Stimulated activated CD8-positive, alpha-beta memory T cell treated with anti-CD3 and anti-CD28 coated beads, Interleukin-15, amount 100 ng/mL, for 1 hour (primary cell): ENCODE results near the gene HOXB4.

Source experiments
- DNase-seq: peaks from one replicate; pipeline ENCODE4 v3.0.0-alpha.2; 2020; ENCODE audit warnings: low read depth

Gene HOXB4

GRCh38 chr17:48601539-48602425 is 23.6 kb upstream of the HOXB4 start:
- DNase-seq = no peak

- no peak for DNase-seq
Observed at GRCh38 chr17:48601207-48601538, 23.0 kb upstream of the HOXB4 start.

DNA sequence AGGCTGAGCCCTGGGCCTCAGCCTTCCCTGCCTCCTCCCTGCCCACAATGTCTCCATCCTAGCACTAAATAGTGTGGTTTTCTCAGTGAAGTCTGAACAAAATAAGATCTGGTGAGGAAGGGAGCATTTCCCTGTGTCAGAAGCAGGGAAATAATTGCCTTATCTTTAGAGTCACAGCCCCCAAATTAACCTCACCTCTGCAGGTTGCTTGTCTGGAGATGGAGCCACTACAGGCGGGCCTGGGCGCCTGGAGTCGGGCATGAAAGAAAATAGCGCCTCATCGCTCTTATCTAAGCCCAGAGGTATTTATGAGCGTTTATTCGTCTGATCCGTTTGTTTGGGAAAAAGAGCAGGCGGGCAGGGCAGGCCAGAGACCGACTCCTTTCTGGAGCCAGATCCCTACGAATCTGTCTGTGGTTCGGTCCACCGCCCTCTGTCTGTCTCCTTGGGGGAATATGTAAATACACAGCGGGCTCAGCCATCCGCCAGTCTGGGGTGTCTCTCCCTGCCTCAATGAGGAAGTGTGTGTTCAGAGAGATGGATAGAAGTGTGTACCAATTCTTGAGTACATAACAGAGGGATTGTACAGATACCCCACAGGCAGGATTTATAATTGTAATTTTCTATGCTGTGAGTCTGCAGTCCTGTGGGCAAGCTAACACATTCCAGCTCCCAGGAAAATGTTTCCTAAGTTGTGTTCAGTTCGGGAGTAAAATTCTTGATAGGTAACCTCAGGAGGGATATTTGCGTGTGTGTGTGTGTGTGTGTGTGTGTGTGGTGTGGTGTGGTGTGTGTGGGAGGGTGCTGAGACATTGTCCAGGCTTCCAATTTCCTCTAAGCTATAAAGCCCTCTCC is 22.3 kb upstream of the HOXB4 start:
- DNase-seq = no peak

DNA sequence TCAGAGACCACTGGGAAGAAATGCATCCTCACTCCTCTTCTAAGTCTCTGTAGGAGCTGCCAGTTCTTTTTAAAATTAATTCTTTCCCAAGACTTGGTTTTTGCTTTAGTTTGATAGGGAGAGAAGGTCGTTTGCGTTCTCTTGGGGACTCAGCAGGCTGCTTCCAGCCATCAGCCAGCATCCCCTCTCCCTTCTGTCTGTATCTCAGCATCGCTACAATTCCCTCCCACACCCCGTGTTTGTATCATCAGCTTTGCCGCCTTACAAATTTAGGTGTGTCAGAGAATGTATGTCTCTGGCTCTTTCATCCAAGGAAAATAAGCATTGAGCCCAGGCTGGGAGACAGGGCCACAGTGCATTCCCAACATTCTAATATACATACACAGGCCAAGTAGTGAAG is 21.2 kb upstream of the HOXB4 start:
- DNase-seq = no peak

DNA sequence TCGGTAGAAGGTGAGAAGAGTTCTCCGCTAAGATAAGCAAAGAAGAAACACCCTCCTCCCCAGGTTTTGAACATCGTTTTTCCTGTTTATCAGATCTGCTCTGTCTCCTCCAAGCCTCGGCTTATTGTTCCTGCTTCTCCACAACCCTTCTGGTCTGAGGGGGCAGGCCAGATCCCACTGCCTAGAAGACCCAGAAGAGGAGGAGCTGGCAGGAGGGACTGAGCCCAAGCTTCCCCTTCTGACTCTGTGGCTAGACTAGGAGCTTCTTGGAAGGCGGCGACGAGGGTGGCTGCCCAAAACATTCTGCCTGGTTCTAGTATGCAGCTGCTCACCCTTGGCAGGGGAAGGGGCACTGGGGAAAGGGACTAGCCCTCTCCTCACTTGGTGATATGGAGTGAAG is 20.6 kb upstream of the HOXB4 start:
- DNase-seq = no peak

- DNase-seq = no peak
Observed at GRCh38 chr17:48597778-48598631, 19.9 kb upstream of the HOXB4 start.

GRCh38 chr17:48597528-48597777 is 19.3 kb upstream of the HOXB4 start:
- DNase-seq = no peak

DNA sequence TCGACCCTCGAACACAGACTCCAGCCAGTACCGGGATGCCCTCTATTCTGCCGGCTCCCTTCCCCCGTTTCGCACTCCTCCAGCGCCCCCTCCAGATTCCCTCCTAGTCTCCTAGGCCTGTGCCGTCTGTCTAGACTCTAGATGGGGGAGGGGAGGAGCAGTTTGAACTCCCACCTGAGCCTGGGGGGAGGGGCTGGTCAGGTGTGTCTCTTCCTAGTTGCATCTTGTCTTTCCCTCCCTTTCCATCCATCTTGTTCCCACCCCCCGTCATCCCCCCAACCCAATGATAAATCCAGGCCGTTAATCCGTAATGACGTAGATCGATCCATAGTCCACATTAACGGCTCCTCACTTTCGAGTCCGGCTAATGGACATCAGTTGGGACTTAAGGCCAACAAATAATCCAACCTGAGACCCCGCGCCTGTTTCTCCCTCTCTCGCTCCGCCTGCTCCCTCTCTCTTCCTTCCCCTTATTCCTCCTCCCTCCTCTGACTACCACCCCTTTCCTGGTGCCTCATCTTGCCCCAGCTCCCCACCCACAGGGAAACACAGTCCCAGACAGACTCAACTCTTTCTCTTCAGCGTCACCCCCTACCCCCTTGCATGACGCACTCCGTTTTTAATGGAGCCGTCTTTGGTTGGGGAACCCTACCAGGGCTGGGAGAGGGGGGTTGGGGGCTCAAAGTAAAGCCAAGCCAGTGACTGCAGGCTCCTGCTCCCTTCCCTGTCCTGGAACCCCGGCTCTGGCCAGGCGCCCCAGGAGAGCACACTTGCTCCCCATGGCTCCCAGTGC is 18.8 kb upstream of the HOXB4 start:
- no peak for DNase-seq

- DNase-seq = no peak
Observed at GRCh38 chr17:48596000-48596734, 18.0 kb upstream of the HOXB4 start.

- no peak for DNase-seq
Observed at GRCh38 chr17:48595278-48595999, 17.3 kb upstream of the HOXB4 start.

DNA sequence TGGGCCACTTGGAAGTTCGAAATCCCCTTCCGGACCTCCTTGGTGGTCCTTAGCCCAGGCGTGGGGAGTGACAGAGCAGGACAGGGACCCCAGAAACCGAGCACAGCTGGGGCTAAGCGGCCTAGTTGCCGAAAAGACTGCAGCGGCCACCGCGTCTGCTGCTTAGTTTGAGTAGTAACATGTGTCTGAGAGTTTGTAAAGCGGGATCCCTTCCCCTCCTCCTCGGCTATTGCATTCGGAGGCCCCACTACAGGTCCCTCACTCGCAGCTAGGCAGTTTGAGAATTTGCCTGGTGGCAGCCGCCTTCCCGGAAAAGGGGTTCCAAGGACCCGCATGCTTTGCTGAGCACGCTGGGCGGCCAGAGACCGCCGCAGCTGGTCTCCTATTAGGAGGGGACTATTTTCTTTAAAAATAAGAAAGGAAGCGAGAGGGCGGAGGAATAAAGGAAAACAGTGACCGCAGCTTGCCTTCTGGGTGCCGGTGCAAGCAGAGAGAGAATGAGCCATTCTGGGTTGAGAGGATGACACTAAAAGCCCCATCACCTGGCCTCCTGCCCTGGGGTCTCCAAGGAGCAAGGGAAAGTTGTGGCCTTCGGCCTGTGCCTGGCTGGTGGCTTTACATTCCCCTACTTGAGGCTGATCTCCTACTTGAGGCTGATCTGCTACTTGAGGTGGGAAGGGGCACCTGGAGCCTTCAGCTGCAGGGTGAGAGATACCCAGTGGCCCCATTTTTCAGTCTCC is 16.6 kb upstream of the HOXB4 start:
- DNase-seq = no peak

DNA sequence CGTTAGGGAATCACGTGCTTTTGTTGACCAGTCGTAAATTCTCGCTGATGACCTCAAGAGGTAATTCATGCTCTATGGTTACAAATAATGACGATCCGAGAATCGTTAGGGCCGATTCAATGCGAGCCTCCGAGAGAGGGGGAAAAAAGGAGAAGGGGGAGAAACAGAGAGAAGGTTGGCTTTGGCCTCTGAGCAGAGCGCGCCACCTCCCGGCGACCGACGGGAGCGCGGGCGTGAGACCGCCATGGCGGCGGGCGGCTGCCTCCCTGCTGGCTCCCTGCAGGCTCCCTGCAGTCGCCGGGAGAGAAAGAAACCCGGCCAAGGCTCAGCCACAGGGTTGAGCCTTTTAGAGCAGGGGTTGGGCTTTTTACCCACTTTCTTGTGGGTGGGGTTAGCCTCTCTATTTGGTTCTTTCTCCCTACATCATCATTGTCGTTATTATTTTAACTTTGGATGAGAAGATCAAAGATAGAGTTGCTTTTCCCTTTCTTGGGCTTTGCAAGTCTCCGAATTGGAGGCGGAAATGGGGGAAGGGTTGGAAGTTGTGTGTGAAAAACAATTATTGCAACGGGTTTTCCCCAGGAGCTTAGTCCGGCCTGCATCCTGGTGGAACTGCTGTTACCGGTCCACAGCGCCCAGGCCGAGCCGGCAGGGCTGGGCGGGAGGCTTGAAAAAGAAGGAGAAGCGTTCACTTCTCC is 15.8 kb upstream of the HOXB4 start:
- peak; percentile 66 for DNase-seq

DNA sequence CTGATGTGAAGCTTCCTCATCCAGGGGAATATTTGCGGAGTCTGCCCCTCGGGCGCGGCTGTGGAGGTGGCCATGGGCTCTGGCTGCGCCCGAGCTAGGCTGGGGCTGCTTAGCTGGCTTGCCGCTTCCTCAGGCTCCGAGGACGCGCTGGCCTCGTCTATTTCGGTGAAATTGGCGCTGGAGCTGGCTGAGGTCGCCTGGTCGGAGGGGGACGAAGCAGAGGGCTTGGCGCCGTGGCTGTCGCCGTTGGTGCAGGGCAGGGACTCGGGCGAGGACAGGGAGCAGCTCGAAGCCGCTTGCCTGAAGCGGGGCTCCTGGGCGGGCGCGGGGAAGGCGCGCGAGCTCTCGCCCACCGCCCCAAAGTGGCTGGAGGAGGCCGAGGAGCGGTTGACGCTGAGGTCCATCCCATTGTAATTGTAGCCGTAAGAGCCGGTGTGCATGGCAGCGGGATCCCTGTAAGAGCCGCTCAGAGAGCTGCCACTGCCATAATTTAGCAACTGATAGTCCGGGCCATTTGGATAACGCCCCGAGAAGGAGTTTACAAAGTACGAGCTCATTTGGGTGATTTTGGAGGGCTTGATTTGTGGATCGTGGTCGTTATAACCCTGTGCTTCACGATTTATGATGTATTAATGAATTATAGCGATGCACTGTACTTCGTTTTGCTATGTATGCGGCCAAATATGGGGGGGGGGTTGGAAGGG is 15.1 kb upstream of the HOXB4 start, which contains the start of gene HOXB5:
Gene HOXB5 (minus strand): TSS at position 654 of the 704 bp plus-strand sequence. CDS start 97 bp downstream, at position 557.
- DNase-seq = no peak

DNA sequence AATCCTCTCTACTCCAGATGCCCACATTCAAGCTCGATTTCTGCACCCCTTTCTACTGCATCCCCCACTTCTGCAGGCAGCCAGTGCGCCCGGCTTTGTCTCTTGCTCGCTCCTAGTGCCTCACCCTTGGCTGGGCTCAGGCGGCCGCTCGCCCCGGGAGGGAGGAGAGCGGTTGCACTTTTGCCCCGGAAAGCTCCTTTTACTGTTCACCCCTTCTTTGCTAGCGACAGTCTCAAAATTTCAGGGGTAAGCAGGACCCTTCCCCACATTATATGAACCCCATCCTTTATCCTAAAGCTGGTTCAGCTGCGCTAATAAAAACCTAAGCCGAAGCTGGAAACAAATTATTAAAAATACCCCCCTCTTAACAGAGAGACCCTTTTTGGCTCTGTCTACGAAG is 14.4 kb upstream of the HOXB4 start:
- DNase-seq = no peak

GRCh38 chr17:48592057-48592514 is 13.9 kb upstream of the HOXB4 start:
- no peak for DNase-seq

DNA sequence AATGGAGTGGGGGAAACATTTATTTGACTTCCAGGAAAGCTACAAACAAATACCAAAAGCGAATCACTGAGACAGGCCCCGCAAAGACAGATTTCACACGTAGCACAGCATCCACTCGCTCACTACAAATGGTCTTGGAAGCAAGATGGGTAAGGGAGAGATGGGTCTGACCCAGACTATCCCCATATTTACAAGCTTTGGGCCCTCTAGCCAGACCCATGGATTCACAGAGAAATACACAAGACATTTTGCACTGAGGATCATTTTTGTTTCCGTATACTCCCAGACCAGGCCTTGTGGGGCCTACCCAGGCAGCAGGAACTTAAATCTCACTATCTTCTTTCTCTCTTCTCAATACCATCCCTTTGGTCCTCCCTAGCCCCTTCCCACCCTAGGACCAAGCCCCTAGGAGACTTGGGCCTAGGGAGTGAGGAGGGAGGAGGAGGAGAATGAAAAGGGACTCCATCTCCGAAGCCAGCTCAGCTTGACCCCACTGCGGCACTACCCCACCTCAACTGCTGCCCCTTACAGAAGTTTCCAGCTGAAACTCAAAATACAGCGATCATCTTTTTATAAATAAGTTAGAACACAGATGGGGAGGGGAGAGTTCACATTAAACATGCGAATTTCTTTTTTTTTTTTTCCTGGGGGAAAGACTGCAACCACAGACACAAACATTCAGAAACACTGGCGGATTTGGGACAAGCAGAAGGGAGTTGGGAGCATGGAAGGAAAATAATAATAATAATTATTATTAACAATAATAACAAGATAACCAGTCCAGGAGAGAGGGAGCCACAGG is 13.3 kb upstream of the HOXB4 start:
- DNase-seq = no peak

- no peak for DNase-seq
Observed at GRCh38 chr17:48590607-48591161, 12.5 kb upstream of the HOXB4 start.
